ENCODE data around the gene ONECUT2. TPM values are rescaled to one million over a fixed set of nuclear protein-coding genes. Genes with fewer than 3 reads are reported as not detected.

ONECUT2 gene
- total RNA-seq, 4 donors from 2014 or later, result under 0.01 TPM; not detected in 3

GRCh38 chr18:57445488-57446319, 10.5 kb downstream of the ONECUT2 start:
- TF ChIP-seq POLR2A (IDR thresholded peaks at IDR 0.05), result no peak
- TF ChIP-seq EP300 (IDR thresholded peaks at IDR 0.05), result no peak
- no peak for TF ChIP-seq CTCF (IDR thresholded peaks at IDR 0.05)
- 32% methylated on average over 8 of the region's 8 CpGs for WGBS, 2 donors
- Histone ChIP-seq H3K9me3 (no peaks in the 10 kb centered on the region), H3K36me3 (no peaks in the 10 kb centered on the region), H3K27me3 (peaks cover 0 to 71% of the 10 kb centered on the region in 2 donors), H3K4me3 (no peak overlapping the region), H3K27ac (no peak overlapping the region), H3K4me1 (peaks cover 0 to 12% (median 1%) of the 10 kb centered on the region in 4 donors)
- no peak for DNase-seq (ENCODE audit: low spot score in 2 of 2)

- 3% methylated on average over 4 of the region's 4 CpGs for WGBS, 2 donors
- Histone ChIP-seq H3K4me3 (no peak overlapping the region), H3K27me3 (peaks cover 0 to 64% of the 10 kb centered on the region in 2 donors), H3K4me1 (peaks cover 0 to 5% (median 0%) of the 10 kb centered on the region in 4 donors), H3K27ac (no peak overlapping the region), H3K9me3 (no peaks in the 10 kb centered on the region), H3K36me3 (no peaks in the 10 kb centered on the region)
- TF ChIP-seq POLR2A (IDR thresholded peaks at IDR 0.05) (no peak), CTCF (IDR thresholded peaks at IDR 0.05) (no peak), EP300 (IDR thresholded peaks at IDR 0.05) (no peak)
- DNase-seq (ENCODE audit: low spot score in 2 of 2), result no peak
These were observed 11.1 kb downstream of the ONECUT2 start for GRCh38 chr18:57446322-57446721.

GRCh38 chr18:57447154-57447621, 12.0 kb downstream of the ONECUT2 start:
- 3 to 4% methylated on average over 14 of the region's 14 CpGs for WGBS, 2 donors
- H3K36me3 ChIP-seq, result no peaks in the 10 kb centered on the region
- H3K9me3 ChIP-seq, result no peaks in the 10 kb centered on the region
- no peak overlapping the region for H3K27ac ChIP-seq
- no peak for TF ChIP-seq POLR2A (IDR thresholded peaks at IDR 0.05)
- TF ChIP-seq EP300 (IDR thresholded peaks at IDR 0.05), result no peak
- no peak for TF ChIP-seq CTCF (IDR thresholded peaks at IDR 0.05)
- no peaks in the 10 kb centered on the region for H3K4me1 ChIP-seq
- H3K27me3 ChIP-seq, result peaks cover 0 to 59% of the 10 kb centered on the region in 2 donors
- DNase-seq (ENCODE audit: low spot score in 2 of 2), result no peak
- H3K4me3 ChIP-seq, result no peak overlapping the region

- 44 to 45% methylated on average over 5 of the region's 5 CpGs for WGBS, 2 donors
- H3K27ac ChIP-seq, result no peak overlapping the region
- no peaks in the 10 kb centered on the region for H3K4me1 ChIP-seq
- H3K9me3 ChIP-seq, result no peaks in the 10 kb centered on the region
- no peak for DNase-seq (ENCODE audit: low spot score in 2 of 2)
- peaks cover 0 to 12% of the 10 kb centered on the region in 2 donors for H3K27me3 ChIP-seq
- no peak for TF ChIP-seq EP300 (IDR thresholded peaks at IDR 0.05)
- no peak for TF ChIP-seq POLR2A (IDR thresholded peaks at IDR 0.05)
- TF ChIP-seq CTCF (IDR thresholded peaks at IDR 0.05), result no peak
- no peak overlapping the region for H3K4me3 ChIP-seq
- H3K36me3 ChIP-seq, result no peaks in the 10 kb centered on the region
These were observed 20.5 kb downstream of the ONECUT2 start for GRCh38 chr18:57455576-57456129.

- Histone ChIP-seq H3K4me1 (no peaks in the 10 kb centered on the region), H3K9me3 (peaks cover 0 to 6% (median 0%) of the 10 kb centered on the region in 4 donors), H3K36me3 (no peaks in the 10 kb centered on the region), H3K4me3 (no peak overlapping the region), H3K27ac (no peak overlapping the region), H3K27me3 (no peaks in the 10 kb centered on the region)
- DNase-seq (ENCODE audit: low spot score in 2 of 2), result no peak
- no peak for TF ChIP-seq CTCF (IDR thresholded peaks at IDR 0.05)
- 96 to 100% methylated on average over 2 to 3 of the region's 3 CpGs for WGBS, 2 donors
These were observed 26.6 kb downstream of the ONECUT2 start for GRCh38 chr18:57461652-57462269.

All from tibial nerve (tissue), 4 donors.